AG04449 (cell line): Measurements from ENCODE around the gene IDH2.

ENCODE experiments used
- CTCF ChIA-PET: fragments of 350-600 bp; formaldehyde crosslinking; extraction: SDS; loops from one replicate; lab custom pipeline; 2021; ENCODE audit warnings: antibody characterized with exemption; lab: Yijun Ruan, JAX
- POLR2A ChIA-PET: fragments of 400-600, 350-600 bp; formaldehyde crosslinking; extraction: SDS; loops from one replicate; lab custom pipeline; 2020; ENCODE audit warnings: antibody characterized with exemption, inconsistent platforms; lab: Yijun Ruan, JAX
- DNase-seq: peaks from one replicate; pipeline ENCODE4 v3.0.0-alpha.2; 2010; ENCODE audit warnings: low read depth, low spot score
- H3K4me3 ChIP-seq: 2 replicates; pipeline ENCODE4 v1.5.1; 2011; ENCODE audit warnings: low read depth, mild to moderate bottlenecking, control low read depth, low read length
- CTCF ChIP-seq: IDR thresholded peaks from one replicate; pipeline ENCODE4 v1.5.1; 2011; ENCODE audit warnings: mild to moderate bottlenecking, moderate library complexity, low read length, control low read depth, inconsistent platforms; ENCODE audit not compliant: insufficient read depth; ENCODE audit errors: missing control alignments

Gene IDH2

DNA sequence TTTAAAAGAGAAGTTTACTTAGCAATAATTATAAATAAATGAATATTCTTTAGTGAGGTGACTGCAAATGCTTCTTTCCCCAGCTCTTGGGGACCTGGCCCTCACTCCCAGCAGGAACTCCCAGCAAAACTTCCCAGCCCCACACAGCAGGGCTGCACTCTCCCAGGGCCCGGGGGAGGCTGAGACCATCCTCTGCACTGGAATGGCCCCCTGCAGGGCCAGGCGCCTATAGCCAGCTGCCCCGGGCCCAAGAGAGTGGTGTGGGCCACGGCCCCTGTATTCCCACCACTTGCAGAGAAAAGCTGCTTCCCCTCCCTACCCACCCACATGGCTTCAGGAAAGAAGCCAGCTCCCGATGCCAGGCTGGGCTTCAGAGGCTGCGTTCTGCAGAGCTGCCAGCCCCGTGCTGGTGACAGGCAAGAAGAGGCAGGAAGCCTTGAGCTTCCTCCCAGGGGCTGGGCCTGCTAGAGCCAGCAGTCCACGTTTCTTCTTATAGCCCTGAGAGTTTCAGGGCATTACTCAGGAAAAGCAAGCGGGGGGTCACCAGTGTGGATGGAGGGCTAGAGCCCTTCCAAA is 20.0 kb downstream of the IDH2 start:
- no peak for TF ChIP-seq CTCF
- no peak overlapping the region for H3K4me3 ChIP-seq
- CTCF ChIA-PET = interaction anchor here (2.1 to 10.3 kb wide), 2 partner anchors 10 kb away, joined by 8 to 69 read pairs; no protein-coding TSS in a partner anchor
- DNase-seq = no peak
- POLR2A ChIA-PET = interaction anchor here (0.6 kb wide), 1 partner anchor 49 kb away, joined by 3 read pairs; no protein-coding TSS in a partner anchor

DNA sequence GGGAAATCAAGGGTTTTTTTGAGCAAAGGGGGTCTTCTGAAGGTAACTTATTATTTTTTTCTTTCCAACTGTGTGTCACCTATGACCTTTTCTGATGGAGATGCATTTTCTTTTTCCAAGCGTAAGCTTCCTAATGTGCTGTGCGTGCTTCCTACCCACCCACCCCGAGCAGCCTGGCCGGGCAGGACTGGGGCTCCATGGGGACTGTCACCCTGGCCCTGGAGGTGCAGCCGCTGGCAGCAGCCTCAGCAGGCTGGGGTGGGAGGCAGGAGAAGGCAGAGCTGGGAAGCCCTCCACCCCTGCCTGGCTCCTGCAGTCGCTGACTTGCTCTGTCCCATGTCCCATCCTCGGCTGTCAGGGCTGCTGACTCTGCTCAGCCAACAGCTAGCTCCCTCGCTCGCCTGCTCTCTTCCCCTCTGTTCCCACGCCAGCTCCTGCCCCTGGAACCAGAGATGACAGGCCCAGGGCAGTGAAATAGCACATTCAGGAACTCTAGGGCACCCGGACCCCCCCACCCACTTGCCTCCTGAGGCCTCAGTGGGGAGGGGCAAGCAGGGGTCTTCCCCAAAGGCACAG is 21.4 kb downstream of the IDH2 start:
- ChIA-PET CTCF (interaction anchor here (1.4 to 10.3 kb wide), 3 partner anchors 9 to 140 kb away, joined by 4 to 69 read pairs (median 5); no protein-coding TSS in a partner anchor), POLR2A (no interaction called here)
- TF ChIP-seq CTCF = no peak
- no peak overlapping the region for H3K4me3 ChIP-seq
- no peak for DNase-seq

GRCh38 chr15:90080458-90080755 is 21.9 kb downstream of the IDH2 start:
- no peak for TF ChIP-seq CTCF
- DNase-seq = no peak
- ChIA-PET POLR2A (no interaction called here), CTCF (interaction anchor here (1.4 to 10.3 kb wide), 3 partner anchors 9 to 141 kb away, joined by 4 to 69 read pairs (median 5); no protein-coding TSS in a partner anchor)
- H3K4me3 ChIP-seq = no peak overlapping the region

DNA sequence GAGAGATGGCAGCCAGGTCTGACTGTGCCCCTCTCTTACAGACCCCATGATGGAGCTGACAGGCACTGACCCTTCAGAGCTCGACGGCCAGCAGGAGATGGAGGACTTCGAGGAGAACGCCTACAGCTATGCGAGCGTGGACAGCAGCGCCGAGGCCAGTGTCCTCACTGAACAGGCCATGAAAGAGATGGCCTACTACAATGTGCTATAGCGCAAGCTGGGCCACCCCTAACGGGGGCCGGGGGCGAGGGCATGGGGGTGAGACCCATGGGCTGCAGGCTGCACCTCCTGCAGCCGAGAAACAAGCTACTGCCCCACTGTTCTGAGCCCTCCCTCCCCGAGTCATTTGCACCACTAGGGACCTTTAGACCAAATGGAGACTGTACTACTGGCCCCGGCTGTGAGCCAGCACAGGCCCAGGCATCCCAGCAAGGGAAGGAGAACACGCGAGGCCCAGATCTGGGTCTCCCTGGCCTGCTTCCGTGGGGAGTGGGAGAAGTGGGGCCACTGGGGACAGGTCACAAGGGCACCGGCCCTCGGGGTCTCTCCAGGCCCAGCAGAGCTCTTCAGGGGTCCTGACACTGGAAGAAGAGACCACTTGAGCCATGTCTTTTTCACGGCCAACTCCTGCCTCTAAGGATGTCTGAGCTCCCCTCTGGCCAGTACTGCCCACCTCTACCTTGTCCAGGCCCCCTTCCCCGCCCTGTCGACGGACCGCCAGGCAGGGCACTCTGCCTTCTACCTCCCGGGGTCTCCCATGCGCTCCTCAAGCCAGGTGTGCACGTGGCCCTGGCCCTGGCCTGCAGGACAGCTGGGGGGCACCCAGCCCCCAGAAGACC is 22.4 kb downstream of the IDH2 start:
- no peak for DNase-seq
- no peak for TF ChIP-seq CTCF
- no peak overlapping the region for H3K4me3 ChIP-seq
- CTCF ChIA-PET = interaction anchor here (1.4 to 10.3 kb wide), 4 partner anchors 7 to 141 kb away, joined by 4 to 69 read pairs (median 24); no protein-coding TSS in a partner anchor
- POLR2A ChIA-PET = no interaction called here

DNA sequence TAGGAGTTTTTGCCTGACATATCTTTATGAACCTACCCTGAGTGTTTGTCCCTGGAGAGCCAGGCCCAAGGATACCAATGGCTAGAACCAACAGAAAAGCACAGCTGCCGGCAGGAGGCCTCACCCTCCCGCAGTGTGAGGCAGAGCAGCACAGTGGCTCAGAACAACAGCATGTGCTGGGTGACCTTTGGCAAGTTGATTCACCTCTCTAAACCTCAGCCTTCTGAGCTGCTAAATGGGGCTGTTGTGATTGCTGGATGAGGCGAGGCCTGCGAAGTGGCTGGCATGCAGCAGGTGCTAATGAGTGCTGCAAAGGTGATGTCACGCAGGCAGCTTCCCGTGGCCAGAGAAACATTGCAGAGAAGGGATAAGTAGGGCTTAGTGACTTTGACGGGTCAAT is 23.3 kb downstream of the IDH2 start:
- H3K4me3 ChIP-seq = no peak overlapping the region
- ChIA-PET CTCF (interaction anchor here (1.9 to 6.0 kb wide), 2 partner anchors 8 to 142 kb away, joined by 5 to 42 read pairs; no protein-coding TSS in a partner anchor), POLR2A (no interaction called here)
- no peak for TF ChIP-seq CTCF
- DNase-seq = no peak

DNA sequence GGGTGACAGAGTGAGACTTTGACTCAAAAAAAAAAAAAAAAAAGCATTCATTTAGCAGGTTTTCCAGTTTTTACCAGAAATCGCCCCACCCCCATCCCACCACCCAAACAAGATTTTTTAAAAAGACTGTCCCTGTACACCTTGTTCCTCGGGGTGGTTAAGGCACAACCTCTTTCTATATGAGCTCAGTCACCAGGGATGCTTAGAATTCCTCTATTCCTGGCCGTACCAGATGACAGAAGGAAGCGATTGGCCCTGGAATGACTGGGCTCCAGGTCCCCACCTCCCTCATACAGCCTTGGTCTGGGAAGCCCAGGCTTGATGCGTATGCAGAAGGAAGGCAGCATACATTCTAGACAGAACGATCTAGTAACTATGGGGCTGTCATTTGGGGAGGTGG is 25.6 kb downstream of the IDH2 start:
- ChIA-PET POLR2A (no interaction called here), CTCF (interaction anchor here (1.0 to 6.0 kb wide), 3 partner anchors 11 to 202 kb away, joined by 3 to 42 read pairs (median 14); no protein-coding TSS in a partner anchor)
- TF ChIP-seq CTCF = no peak
- no peak for DNase-seq
- no peak overlapping the region for H3K4me3 ChIP-seq
